ENCODE data around the gene SLC25A47. TPM values are rescaled to one million over a fixed set of nuclear protein-coding genes. Genes with fewer than 3 reads are reported as not detected.

Gene SLC25A47
- total RNA-seq = not detected in 2 replicates

GRCh38 chr14:100323121-100323941 is at the start of gene SLC25A47:
TSS of gene SLC25A47 (plus strand) at chr14:100323339. CDS start at chr14:100323415, 76 bp downstream.

GRCh38 chr14:100306101-100306997 is 16.8 kb upstream of the SLC25A47 start, which contains the start of gene SLC25A29:
TSS of gene SLC25A29 (minus strand) at chr14:100306444. CDS start at chr14:100306232, 212 bp downstream.

GRCh38 chr14:100375963-100376735 is 53.0 kb downstream of the SLC25A47 start, which contains the start of gene WDR25:
TSS of gene WDR25 (plus strand) at chr14:100376485.

Other genes starting within 250 kb of the SLC25A47 start
- gene DEGS2, start 163.7 kb upstream of the SLC25A47 start, total RNA-seq = 0.85 and 1.4 TPM in 2 replicates
- gene YY1, start 84.2 kb upstream of the SLC25A47 start, total RNA-seq = 47.5 and 62.0 TPM in 2 replicates
- gene SLC25A29, start 16.9 kb upstream of the SLC25A47 start, total RNA-seq = 33.7 and 47.7 TPM in 2 replicates
- 9.8 and 16.6 TPM in 2 replicates for gene WDR25, start 53.1 kb downstream of the SLC25A47 start, total RNA-seq

Measured in tracheal epithelial cell (primary cell).